Liver (tissue), 9 donors: ENCODE data around the gene KLK15. TPM values are rescaled to one million over a fixed set of nuclear protein-coding genes. Genes with fewer than 3 reads are reported as not detected.

Source experiments
- DNase-seq: peaks from one replicate; pipeline ENCODE4 v3.0.0-alpha.2; 2017; ENCODE audit warnings: low spot score
- H3K27ac ChIP-seq, 2 donors: one replicate each; pipeline ENCODE4 v1.7.0; 2013; ENCODE audit warnings: inconsistent platforms in 2 of 2, low read length in 2 of 2, control low read depth in 1 of 2, low read depth in 1 of 2, mild to moderate bottlenecking in 1 of 2
- H3K27me3 ChIP-seq, 4 donors: one replicate each; pipeline versions ENCODE4 v1.6.1 to v1.7.0; 2013; ENCODE audit warnings: low read length in 3 of 4, inconsistent platforms in 1 of 4, mild to moderate bottlenecking in 1 of 4, moderate library complexity in 1 of 4; ENCODE audit not compliant: control insufficient read depth in 4 of 4, insufficient read depth in 4 of 4
- H3K36me3 ChIP-seq, 4 donors: one replicate each; pipeline versions ENCODE4 v1.6.1 to v1.7.0; 2013; ENCODE audit warnings: low read length in 3 of 4, mild to moderate bottlenecking in 3 of 4, low read depth in 1 of 4, moderate library complexity in 1 of 4; ENCODE audit not compliant: control insufficient read depth in 4 of 4, insufficient read depth in 3 of 4
- H3K4me1 ChIP-seq, 4 donors: one replicate each; pipeline versions ENCODE4 v1.6.1 to v1.7.0; 2013; ENCODE audit warnings: low read length in 3 of 4, mild to moderate bottlenecking in 3 of 4, moderate library complexity in 1 of 4; ENCODE audit not compliant: control insufficient read depth in 4 of 4, insufficient read depth in 4 of 4
- H3K4me3 ChIP-seq, 3 donors: one replicate each; pipeline versions ENCODE4 v1.6.1 to v1.7.0; 2013; ENCODE audit warnings: low read length in 3 of 3, control low read depth in 1 of 3, low read depth in 1 of 3, mild to moderate bottlenecking in 1 of 3
- H3K9ac ChIP-seq, 2 donors: one replicate each; pipeline ENCODE4 v1.7.0; 2013; ENCODE audit warnings: low read length in 2 of 2, mild to moderate bottlenecking in 2 of 2, moderate library complexity in 2 of 2, control low read depth in 1 of 2, low read depth in 1 of 2
- H3K9me3 ChIP-seq, 4 donors: one replicate each; pipeline versions ENCODE4 v1.6.1 to v1.7.0; 2013; ENCODE audit warnings: low read length in 3 of 4; ENCODE audit not compliant: control insufficient read depth in 4 of 4
- EGR1 ChIP-seq, 2 donors: IDR thresholded peaks; 2 replicates each; pipeline ENCODE4 v1.6.1; 2016 to 2018; ENCODE audit warnings: antibody characterized with exemption in 2 of 2, low read depth in 2 of 2
- FOXA1 ChIP-seq: IDR thresholded peaks from 2 replicates; pipeline ENCODE4 v1.6.1; 2016; ENCODE audit warnings: antibody characterized with exemption
- FOXA2 ChIP-seq: IDR thresholded peaks from 2 replicates; pipeline ENCODE4 v1.6.1; 2016; ENCODE audit warnings: antibody characterized with exemption
- GABPA ChIP-seq, 2 donors: IDR thresholded peaks in 1 of 2; conservative IDR thresholded peaks in 1 of 2; 2 replicates each; pipeline ENCODE4 v1.6.1; 2016; ENCODE audit warnings: antibody characterized with exemption in 2 of 2, mild to moderate bottlenecking in 1 of 2, moderate library complexity in 1 of 2
- HNF4A ChIP-seq, 2 donors: conservative IDR thresholded peaks; 2 replicates each; pipeline ENCODE4 v1.6.1; 2016; ENCODE audit warnings: antibody characterized with exemption in 2 of 2, mild to moderate bottlenecking in 2 of 2
- HNF4G ChIP-seq: IDR thresholded peaks from 2 replicates; pipeline ENCODE4 v1.6.1; 2016; ENCODE audit warnings: antibody characterized with exemption
- JUND ChIP-seq, 2 donors: IDR thresholded peaks; 2 replicates each; pipeline ENCODE4 v1.6.1; 2016; ENCODE audit warnings: antibody characterized with exemption in 2 of 2
- NR2F2 ChIP-seq: IDR thresholded peaks from 2 replicates; pipeline ENCODE4 v1.6.1; 2016; ENCODE audit warnings: antibody characterized with exemption
- RAD21 ChIP-seq, 2 donors: IDR thresholded peaks; 2 replicates each; pipeline ENCODE4 v1.6.1; 2016; ENCODE audit warnings: antibody characterized with exemption in 2 of 2, mild to moderate bottlenecking in 2 of 2
- RXRA ChIP-seq, 2 donors: IDR thresholded peaks; 2 replicates each; pipeline ENCODE4 v1.6.1; 2017 to 2018; ENCODE audit warnings: antibody characterized with exemption in 2 of 2, mild to moderate bottlenecking in 1 of 2
- SP1 ChIP-seq: IDR thresholded peaks from 2 replicates; pipeline ENCODE4 v1.6.1; 2018; ENCODE audit warnings: antibody characterized with exemption, mild to moderate bottlenecking
- TAF1 ChIP-seq: conservative IDR thresholded peaks from 2 replicates; pipeline ENCODE4 v1.6.1; 2016; ENCODE audit warnings: antibody characterized with exemption, mild to moderate bottlenecking
- YY1 ChIP-seq: IDR thresholded peaks from 2 replicates; pipeline ENCODE4 v1.6.1; 2016; ENCODE audit warnings: antibody characterized with exemption, mild to moderate bottlenecking
- WGBS: extraction: QIAGEN DNeasy Blood & Tissue Kit; methylation state at CpG from one replicate; pipeline ENCODE4 v1.1.7; 2013; 5-methylcytosine and 5-hydroxymethylcytosine counted together
- polyA plus RNA-seq, 2 donors: library from polyadenylated mRNA; stranded (reverse) in 1 of 2; unstranded in 1 of 2; fragments of 200-250 nt in 1 of 2; fragments of >200 nt in 1 of 2; fragmentation: Nextera tagmentation in 1 of 2; extraction: Ambion mirVana in 1 of 2; gene quantifications; one replicate each; pipeline versions ENCODE4 v1.2.1 to v1.2.3, GENCODE V29; 2013 to 2015
- total RNA-seq, 2 donors: library from RNA; depleted of rRNA; stranded (reverse); fragments of >200 nt; gene quantifications; one replicate each; pipeline ENCODE4 v1.2.3, GENCODE V29; 2014
- TF ChIP-seq, protein P1 (sequence below): IDR thresholded peaks from 2 replicates; pipeline ENCODE4 v1.6.1; 2016; ENCODE audit warnings: antibody characterized with exemption
- TF ChIP-seq, protein P2 (sequence below): IDR thresholded peaks from 2 replicates; pipeline ENCODE4 v1.6.1; 2016; ENCODE audit warnings: antibody characterized with exemption
- TF ChIP-seq, protein P3 (sequence below): IDR thresholded peaks from 2 replicates; pipeline ENCODE4 v1.6.1; 2016; ENCODE audit warnings: antibody characterized with exemption
- TF ChIP-seq, protein P4 (sequence below): IDR thresholded peaks from 2 replicates; pipeline ENCODE4 v1.6.1; 2016; ENCODE audit warnings: antibody characterized with exemption, mild to moderate bottlenecking
- TF ChIP-seq, protein P5 (sequence below): fragments of 150-350 bp; IDR thresholded peaks from 2 replicates; pipeline ENCODE4 v1.5.1; 2017; ENCODE audit warnings: improper control_type of control experiment, low read depth, low read length; ENCODE audit not compliant: missing input control
- donor health status: healthy.
- donor health status: healthy.
- donor health status: healthy.
- donor health status: healthy.
- donor health status: healthy.

Gene KLK15
- total and polyA plus RNA-seq, 4 donors = not detected

DNA sequence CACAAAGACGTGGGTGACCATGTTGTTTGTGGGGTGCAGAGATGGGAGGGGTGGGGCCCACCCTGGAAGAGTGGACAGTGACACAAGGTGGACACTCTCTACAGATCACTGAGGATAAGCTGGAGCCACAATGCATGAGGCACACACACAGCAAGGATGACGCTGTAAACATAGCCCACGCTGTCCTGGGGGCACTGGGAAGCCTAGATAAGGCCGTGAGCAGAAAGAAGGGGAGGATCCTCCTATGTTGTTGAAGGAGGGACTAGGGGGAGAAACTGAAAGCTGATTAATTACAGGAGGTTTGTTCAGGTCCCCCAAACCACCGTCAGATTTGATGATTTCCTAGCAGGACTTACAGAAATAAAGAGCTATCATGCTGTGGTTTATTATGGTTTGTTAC is 45.5 kb upstream of the KLK15 start:
- WGBS = 49% methylated on average over 5 of the region's 5 CpGs

GRCh38 chr19:50877338-50877737 is 44.0 kb upstream of the KLK15 start:
- no peak overlapping the region for H3K27ac ChIP-seq
- no peak overlapping the region for H3K4me3 ChIP-seq
- no peaks in the 10 kb centered on the region for H3K4me1 ChIP-seq
- WGBS = 20% methylated on average over 8 of the region's 8 CpGs
- DNase-seq = no peak
- no peaks in the 10 kb centered on the region for H3K9me3 ChIP-seq
- no peak for TF ChIP-seq SP1
- TF ChIP-seq, protein P1, sequence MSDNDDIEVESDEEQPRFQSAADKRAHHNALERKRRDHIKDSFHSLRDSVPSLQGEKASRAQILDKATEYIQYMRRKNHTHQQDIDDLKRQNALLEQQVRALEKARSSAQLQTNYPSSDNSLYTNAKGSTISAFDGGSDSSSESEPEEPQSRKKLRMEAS = no peak
- TF ChIP-seq, protein P2, sequence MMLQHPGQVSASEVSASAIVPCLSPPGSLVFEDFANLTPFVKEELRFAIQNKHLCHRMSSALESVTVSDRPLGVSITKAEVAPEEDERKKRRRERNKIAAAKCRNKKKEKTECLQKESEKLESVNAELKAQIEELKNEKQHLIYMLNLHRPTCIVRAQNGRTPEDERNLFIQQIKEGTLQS = no peak
- TF ChIP-seq, protein P3, sequence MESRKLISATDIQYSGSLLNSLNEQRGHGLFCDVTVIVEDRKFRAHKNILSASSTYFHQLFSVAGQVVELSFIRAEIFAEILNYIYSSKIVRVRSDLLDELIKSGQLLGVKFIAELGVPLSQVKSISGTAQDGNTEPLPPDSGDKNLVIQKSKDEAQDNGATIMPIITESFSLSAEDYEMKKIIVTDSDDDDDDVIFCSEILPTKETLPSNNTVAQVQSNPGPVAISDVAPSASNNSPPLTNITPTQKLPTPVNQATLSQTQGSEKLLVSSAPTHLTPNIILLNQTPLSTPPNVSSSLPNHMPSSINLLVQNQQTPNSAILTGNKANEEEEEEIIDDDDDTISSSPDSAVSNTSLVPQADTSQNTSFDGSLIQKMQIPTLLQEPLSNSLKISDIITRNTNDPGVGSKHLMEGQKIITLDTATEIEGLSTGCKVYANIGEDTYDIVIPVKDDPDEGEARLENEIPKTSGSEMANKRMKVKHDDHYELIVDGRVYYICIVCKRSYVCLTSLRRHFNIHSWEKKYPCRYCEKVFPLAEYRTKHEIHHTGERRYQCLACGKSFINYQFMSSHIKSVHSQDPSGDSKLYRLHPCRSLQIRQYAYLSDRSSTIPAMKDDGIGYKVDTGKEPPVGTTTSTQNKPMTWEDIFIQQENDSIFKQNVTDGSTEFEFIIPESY = no peak
- no peak for TF ChIP-seq HNF4A (conservative IDR thresholded peaks at IDR 0.05)
- no peak for TF ChIP-seq RXRA (IDR thresholded peaks at IDR 0.05)
- TF ChIP-seq NR2F2 = no peak
- TF ChIP-seq FOXA1 = no peak
- TF ChIP-seq JUND (IDR thresholded peaks at IDR 0.05) = no peak
- TF ChIP-seq, protein P4, sequence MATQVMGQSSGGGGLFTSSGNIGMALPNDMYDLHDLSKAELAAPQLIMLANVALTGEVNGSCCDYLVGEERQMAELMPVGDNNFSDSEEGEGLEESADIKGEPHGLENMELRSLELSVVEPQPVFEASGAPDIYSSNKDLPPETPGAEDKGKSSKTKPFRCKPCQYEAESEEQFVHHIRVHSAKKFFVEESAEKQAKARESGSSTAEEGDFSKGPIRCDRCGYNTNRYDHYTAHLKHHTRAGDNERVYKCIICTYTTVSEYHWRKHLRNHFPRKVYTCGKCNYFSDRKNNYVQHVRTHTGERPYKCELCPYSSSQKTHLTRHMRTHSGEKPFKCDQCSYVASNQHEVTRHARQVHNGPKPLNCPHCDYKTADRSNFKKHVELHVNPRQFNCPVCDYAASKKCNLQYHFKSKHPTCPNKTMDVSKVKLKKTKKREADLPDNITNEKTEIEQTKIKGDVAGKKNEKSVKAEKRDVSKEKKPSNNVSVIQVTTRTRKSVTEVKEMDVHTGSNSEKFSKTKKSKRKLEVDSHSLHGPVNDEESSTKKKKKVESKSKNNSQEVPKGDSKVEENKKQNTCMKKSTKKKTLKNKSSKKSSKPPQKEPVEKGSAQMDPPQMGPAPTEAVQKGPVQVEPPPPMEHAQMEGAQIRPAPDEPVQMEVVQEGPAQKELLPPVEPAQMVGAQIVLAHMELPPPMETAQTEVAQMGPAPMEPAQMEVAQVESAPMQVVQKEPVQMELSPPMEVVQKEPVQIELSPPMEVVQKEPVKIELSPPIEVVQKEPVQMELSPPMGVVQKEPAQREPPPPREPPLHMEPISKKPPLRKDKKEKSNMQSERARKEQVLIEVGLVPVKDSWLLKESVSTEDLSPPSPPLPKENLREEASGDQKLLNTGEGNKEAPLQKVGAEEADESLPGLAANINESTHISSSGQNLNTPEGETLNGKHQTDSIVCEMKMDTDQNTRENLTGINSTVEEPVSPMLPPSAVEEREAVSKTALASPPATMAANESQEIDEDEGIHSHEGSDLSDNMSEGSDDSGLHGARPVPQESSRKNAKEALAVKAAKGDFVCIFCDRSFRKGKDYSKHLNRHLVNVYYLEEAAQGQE = no peak
- no peak for TF ChIP-seq FOXA2
- TF ChIP-seq HNF4G = no peak
- TF ChIP-seq EGR1 (IDR thresholded peaks at IDR 0.05; ENCODE audit: low read depth in 2 of 2) = no peak
- no peak for TF ChIP-seq TAF1
- no peak for TF ChIP-seq RAD21 (IDR thresholded peaks at IDR 0.05)
- TF ChIP-seq, protein P5, sequence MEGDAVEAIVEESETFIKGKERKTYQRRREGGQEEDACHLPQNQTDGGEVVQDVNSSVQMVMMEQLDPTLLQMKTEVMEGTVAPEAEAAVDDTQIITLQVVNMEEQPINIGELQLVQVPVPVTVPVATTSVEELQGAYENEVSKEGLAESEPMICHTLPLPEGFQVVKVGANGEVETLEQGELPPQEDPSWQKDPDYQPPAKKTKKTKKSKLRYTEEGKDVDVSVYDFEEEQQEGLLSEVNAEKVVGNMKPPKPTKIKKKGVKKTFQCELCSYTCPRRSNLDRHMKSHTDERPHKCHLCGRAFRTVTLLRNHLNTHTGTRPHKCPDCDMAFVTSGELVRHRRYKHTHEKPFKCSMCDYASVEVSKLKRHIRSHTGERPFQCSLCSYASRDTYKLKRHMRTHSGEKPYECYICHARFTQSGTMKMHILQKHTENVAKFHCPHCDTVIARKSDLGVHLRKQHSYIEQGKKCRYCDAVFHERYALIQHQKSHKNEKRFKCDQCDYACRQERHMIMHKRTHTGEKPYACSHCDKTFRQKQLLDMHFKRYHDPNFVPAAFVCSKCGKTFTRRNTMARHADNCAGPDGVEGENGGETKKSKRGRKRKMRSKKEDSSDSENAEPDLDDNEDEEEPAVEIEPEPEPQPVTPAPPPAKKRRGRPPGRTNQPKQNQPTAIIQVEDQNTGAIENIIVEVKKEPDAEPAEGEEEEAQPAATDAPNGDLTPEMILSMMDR = no peak
- TF ChIP-seq GABPA (IDR thresholded peaks at IDR 0.05 in 1 of 2, conservative IDR thresholded peaks at IDR 0.05 in 1 of 2) = no peak
- TF ChIP-seq YY1 = no peak
- peaks cover 0 to 8% (median 4%) of the 10 kb centered on the region in 4 donors for H3K27me3 ChIP-seq
- H3K36me3 ChIP-seq = no peaks in the 10 kb centered on the region
- no peak overlapping the region for H3K9ac ChIP-seq

More for the DNA sequence above, 45.5 kb upstream of the KLK15 start:
- Histone ChIP-seq H3K4me3 (no peak overlapping the region), H3K4me1 (no peaks in the 10 kb centered on the region), H3K36me3 (no peaks in the 10 kb centered on the region), H3K9me3 (no peaks in the 10 kb centered on the region), H3K9ac (no peak overlapping the region), H3K27ac (no peak overlapping the region), H3K27me3 (peaks cover 0 to 8% (median 4%) of the 10 kb centered on the region in 4 donors)
- no peak for DNase-seq
- no peak for TF ChIP-seq NR2F2
- no peak for TF ChIP-seq RXRA (IDR thresholded peaks at IDR 0.05)
- TF ChIP-seq HNF4G = no peak
- TF ChIP-seq SP1 = no peak
